Measurements from ENCODE around the gene ESRP2. TPM values are rescaled to one million over a fixed set of nuclear protein-coding genes. Genes with fewer than 3 reads are reported as not detected.

The ESRP2 gene
- 0.92 TPM for total RNA-seq

DNA sequence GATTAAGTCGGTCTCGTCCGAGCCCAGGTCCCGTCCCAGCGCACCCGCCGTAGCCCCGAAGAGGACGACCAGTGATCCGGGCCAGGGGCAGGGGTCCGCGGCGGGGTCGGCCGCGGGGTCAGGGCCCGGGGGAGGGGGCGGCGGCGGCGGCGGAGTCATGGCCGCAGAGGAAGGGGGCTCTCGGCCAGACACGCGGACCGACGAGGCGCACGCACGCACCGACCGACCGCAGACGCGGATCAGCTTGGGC lies at the start of gene ESRP2:
TSS of gene ESRP2 (minus strand) at position 241 of the 250 bp plus-strand sequence. CDS start at position 159, 82 bp downstream.

DNA sequence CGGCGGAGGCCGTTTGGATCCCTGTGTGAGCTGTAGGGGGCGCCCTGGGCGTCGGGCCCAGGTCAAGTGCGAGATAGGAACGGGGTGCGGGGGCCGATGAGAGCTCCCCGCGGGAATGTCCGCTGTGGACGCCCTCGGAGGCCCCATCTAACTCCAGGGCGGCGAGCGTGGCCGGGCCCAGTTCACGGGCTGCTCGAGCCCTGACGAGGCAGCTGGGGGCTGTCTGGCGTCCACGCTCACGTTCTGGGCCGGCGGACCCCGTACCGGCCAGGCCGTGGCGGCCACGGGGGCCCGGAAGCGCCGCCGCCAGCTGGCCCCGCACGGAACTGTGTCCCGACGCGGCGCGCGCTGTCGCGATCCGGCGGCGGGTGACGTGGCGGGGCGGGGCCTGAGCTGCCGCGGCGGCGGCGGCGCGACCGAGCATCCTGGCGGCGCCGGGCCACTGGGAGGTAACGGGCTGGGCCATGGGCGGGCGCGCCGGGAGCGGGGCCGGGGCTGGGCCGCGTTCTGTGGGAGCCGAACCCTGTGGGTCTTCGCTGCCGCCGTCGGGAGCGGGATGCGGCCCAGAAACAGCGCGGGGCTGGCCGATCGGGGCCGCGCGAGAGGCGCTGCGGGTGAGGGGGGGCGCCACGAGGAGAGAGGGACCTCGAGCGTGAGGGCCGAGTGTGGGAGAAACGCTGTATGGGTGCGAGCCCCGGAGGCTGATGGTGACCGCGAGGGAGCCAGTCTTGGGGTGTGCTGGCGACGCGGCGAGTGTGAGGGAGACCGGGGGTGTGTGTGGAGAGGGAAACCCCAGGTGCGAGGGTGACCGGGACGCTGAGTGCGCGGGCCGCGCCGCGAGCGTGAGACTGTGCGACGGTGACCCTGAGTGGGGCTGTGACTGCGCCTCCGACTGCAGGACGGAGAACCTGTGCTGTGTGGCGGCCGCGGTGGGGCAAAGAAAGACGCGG lies 28.5 kb upstream of the ESRP2 start, which contains the start of gene SLC7A6:
TSS of gene SLC7A6 (plus strand) at position 399 of the 950 bp plus-strand sequence. CDS start 10,201 bp downstream, outside the sequence.

DNA sequence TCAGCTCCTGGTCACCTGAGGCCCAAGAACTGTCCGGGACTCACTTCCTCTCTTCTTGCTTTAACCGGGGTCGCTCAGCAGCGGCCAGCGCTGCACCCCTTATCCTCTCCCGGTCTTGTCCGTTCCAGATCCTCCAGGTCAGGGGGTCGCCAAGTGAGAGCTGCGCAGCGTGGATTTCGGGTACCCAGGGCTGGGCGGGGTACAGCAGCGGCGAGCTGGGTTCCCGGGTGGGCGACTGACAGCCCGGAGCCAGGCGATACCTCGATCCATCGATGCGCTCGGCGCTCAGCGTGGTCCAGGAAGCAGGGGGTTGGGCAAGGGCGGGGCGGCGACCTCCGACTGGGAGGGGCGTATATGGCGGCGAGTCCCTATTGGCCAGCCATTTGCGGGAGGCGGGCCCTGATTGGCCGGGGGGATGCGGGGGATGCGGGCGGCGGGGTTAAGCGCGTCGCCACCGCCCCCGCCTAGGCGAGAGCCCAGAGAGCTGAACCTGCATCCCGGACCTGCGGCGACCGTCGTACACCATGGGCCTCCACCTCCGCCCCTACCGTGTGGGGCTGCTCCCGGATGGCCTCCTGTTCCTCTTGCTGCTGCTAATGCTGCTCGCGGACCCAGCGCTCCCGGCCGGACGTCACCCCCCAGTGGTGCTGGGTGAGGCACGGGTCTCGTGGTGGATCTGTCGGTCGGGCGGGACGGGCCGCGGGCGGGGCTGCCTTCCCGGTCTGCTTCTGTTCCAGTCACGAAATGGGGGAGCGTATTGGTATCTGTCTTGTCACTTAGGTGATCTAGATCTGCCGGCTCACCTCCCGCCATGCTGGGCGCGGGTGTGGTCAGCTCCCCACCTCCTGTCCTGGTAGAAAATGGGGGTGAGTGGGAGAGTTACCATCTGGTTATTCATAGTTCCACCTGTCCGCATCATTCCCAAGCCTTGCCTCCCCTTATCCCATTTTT lies 9.3 kb upstream of the ESRP2 start, which contains the start of gene PLA2G15:
TSS of gene PLA2G15 (plus strand) at position 471 of the 951 bp plus-strand sequence. CDS start at position 525, 54 bp downstream.

Small RNA genes lying within 50 kb of the gene (small RNA-seq; reads per million reads assigned to genes)
- gene RF00554 = not detected
- not detected for gene RNU6-1262P

Other genes starting within 250 kb of the ESRP2 start
- 1.4 TPM for gene DPEP2, start 236.6 kb downstream of the ESRP2 start, total RNA-seq
- gene DPEP2NB, start 220.2 kb downstream of the ESRP2 start, total RNA-seq = not detected
- 10.4 TPM for gene DDX28, start 212.9 kb downstream of the ESRP2 start, total RNA-seq
- gene DUS2, start 212.8 kb downstream of the ESRP2 start, total RNA-seq = 11.8 TPM
- 27.5 TPM for gene NFATC3, start 150.8 kb downstream of the ESRP2 start, total RNA-seq
- 28.8 TPM for gene PLA2G15, start 9.2 kb upstream of the ESRP2 start, total RNA-seq
- gene SLC7A6, start 28.4 kb upstream of the ESRP2 start, total RNA-seq = 26.1 TPM
- 13.1 TPM for gene SLC7A6OS, start 74.8 kb upstream of the ESRP2 start, total RNA-seq
- gene PRMT7, start 74.9 kb upstream of the ESRP2 start, total RNA-seq = 50.3 TPM
- gene SMPD3, start 212.4 kb upstream of the ESRP2 start, total RNA-seq = 69.0 TPM